HEK293 (cell line): ENCODE data around the gene C3orf33.
A peak's percentile ranks its signal among the peaks of the same experiment; 100 is the strongest.

Source experiments
- RBAK ChIP-seq: fragments of 450-650 bp; formaldehyde crosslinking; IDR thresholded peaks from 2 replicates; pipeline ENCODE4 v1.5.1; 2016; ENCODE audit warnings: missing biosample characterization, missing genetic modification characterization
- YY1 ChIP-seq: fragments of 450-650 bp; formaldehyde crosslinking; IDR thresholded peaks from 2 replicates; pipeline ENCODE4 v1.5.1; 2018; ENCODE audit warnings: missing biosample characterization, missing genetic modification characterization
- ZBTB1 ChIP-seq: fragments of 450-650 bp; formaldehyde crosslinking; IDR thresholded peaks from 2 replicates; pipeline ENCODE4 v1.5.1; 2016; ENCODE audit warnings: missing biosample characterization, missing genetic modification characterization
- ZEB2 ChIP-seq: fragments of 450-650 bp; formaldehyde crosslinking; IDR thresholded peaks from 2 replicates; pipeline ENCODE4 v1.5.1; 2016; ENCODE audit warnings: missing biosample characterization, missing genetic modification characterization
- ZNF140 ChIP-seq: fragments of 450-650 bp; formaldehyde crosslinking; IDR thresholded peaks from 2 replicates; pipeline ENCODE4 v1.5.1; 2016; ENCODE audit warnings: missing biosample characterization, missing genetic modification characterization
- ZNF146 ChIP-seq: fragments of 450-650 bp; formaldehyde crosslinking; IDR thresholded peaks from 2 replicates; pipeline ENCODE4 v1.5.1; 2016; ENCODE audit warnings: missing biosample characterization, missing genetic modification characterization
- ZNF175 ChIP-seq: fragments of 450-650 bp; formaldehyde crosslinking; IDR thresholded peaks from 2 replicates; pipeline ENCODE4 v1.5.1; 2016; ENCODE audit warnings: missing biosample characterization, missing genetic modification characterization
- ZNF335 ChIP-seq: fragments of 450-650 bp; formaldehyde crosslinking; conservative IDR thresholded peaks from 2 replicates; pipeline ENCODE4 v1.5.1; 2016; ENCODE audit warnings: missing biosample characterization, missing genetic modification characterization
- ZNF354C ChIP-seq: fragments of 450-650 bp; formaldehyde crosslinking; IDR thresholded peaks from 2 replicates; pipeline ENCODE4 v1.5.1; 2016; ENCODE audit warnings: missing biosample characterization, missing genetic modification characterization, low read depth, borderline replicate concordance
- ZNF366 ChIP-seq: fragments of 450-650 bp; formaldehyde crosslinking; conservative IDR thresholded peaks from 2 replicates; pipeline ENCODE4 v1.5.1; 2016; ENCODE audit warnings: missing biosample characterization, missing genetic modification characterization
- ZNF404 ChIP-seq: fragments of 450-650 bp; formaldehyde crosslinking; IDR thresholded peaks from 2 replicates; pipeline ENCODE4 v1.5.1; 2017; ENCODE audit warnings: missing biosample characterization, missing genetic modification characterization
- ZNF549 ChIP-seq: fragments of 450-650 bp; IDR thresholded peaks from 2 replicates; pipeline ENCODE4 v1.5.1; 2018; ENCODE audit warnings: missing biosample characterization, missing genetic modification characterization, mild to moderate bottlenecking, inconsistent platforms, moderate library complexity
- ZNF600 ChIP-seq: fragments of 450-650 bp; formaldehyde crosslinking; IDR thresholded peaks from 2 replicates; pipeline ENCODE4 v1.5.1; 2016; ENCODE audit warnings: missing biosample characterization, missing genetic modification characterization
- ZNF664 ChIP-seq: fragments of 450-650 bp; formaldehyde crosslinking; IDR thresholded peaks from 2 replicates; pipeline ENCODE4 v1.5.1; 2016; ENCODE audit warnings: missing biosample characterization, missing genetic modification characterization
- ZNF701 ChIP-seq: fragments of 450-650 bp; formaldehyde crosslinking; IDR thresholded peaks from 2 replicates; pipeline ENCODE4 v1.5.1; 2016; ENCODE audit warnings: missing biosample characterization, missing genetic modification characterization
- ZNF791 ChIP-seq: fragments of 450-650 bp; formaldehyde crosslinking; IDR thresholded peaks from 2 replicates; pipeline ENCODE4 v1.5.1; 2016; ENCODE audit warnings: missing biosample characterization, missing genetic modification characterization
- ZNF837 ChIP-seq: fragments of 450-650 bp; formaldehyde crosslinking; IDR thresholded peaks from 2 replicates; pipeline ENCODE4 v1.5.1; 2016; ENCODE audit warnings: missing biosample characterization, missing genetic modification characterization
- ZSCAN23 ChIP-seq: fragments of 450-650 bp; formaldehyde crosslinking; IDR thresholded peaks from 2 replicates; pipeline ENCODE4 v1.5.1; 2016; ENCODE audit warnings: missing biosample characterization, missing genetic modification characterization
- TF ChIP-seq, protein P1 (sequence below): fragments of 450-650 bp; formaldehyde crosslinking; IDR thresholded peaks from 2 replicates; pipeline ENCODE4 v1.5.1; 2017; ENCODE audit warnings: missing biosample characterization, mild to moderate bottlenecking, missing genetic modification characterization, moderate library complexity
- TF ChIP-seq, protein P2 (sequence below): fragments of 450-650 bp; formaldehyde crosslinking; IDR thresholded peaks from 2 replicates; pipeline ENCODE4 v1.5.1; 2017; ENCODE audit warnings: missing biosample characterization, missing genetic modification characterization
- TF ChIP-seq, protein P3 (sequence below): fragments of 450-650 bp; formaldehyde crosslinking; IDR thresholded peaks from 2 replicates; pipeline ENCODE4 v1.5.1; 2016; ENCODE audit warnings: missing biosample characterization, missing genetic modification characterization
- TF ChIP-seq, protein P4 (sequence below): fragments of 450-650 bp; formaldehyde crosslinking; IDR thresholded peaks from 2 replicates; pipeline ENCODE4 v1.5.1; 2016; ENCODE audit warnings: missing biosample characterization, missing genetic modification characterization
- TF ChIP-seq, protein P5 (sequence below): fragments of 450-650 bp; formaldehyde crosslinking; IDR thresholded peaks from 2 replicates; pipeline ENCODE4 v1.5.1; 2016; ENCODE audit warnings: missing biosample characterization, missing genetic modification characterization, borderline replicate concordance
- TF ChIP-seq, protein P6 (sequence below): fragments of 450-650 bp; formaldehyde crosslinking; IDR thresholded peaks from 2 replicates; pipeline ENCODE4 v1.5.1; 2016; ENCODE audit warnings: missing biosample characterization, missing genetic modification characterization
- TF ChIP-seq, protein P7 (sequence below): fragments of 450-650 bp; formaldehyde crosslinking; IDR thresholded peaks from 2 replicates; pipeline ENCODE4 v1.5.1; 2016; ENCODE audit warnings: missing biosample characterization, missing genetic modification characterization, borderline replicate concordance

The C3orf33 gene

DNA sequence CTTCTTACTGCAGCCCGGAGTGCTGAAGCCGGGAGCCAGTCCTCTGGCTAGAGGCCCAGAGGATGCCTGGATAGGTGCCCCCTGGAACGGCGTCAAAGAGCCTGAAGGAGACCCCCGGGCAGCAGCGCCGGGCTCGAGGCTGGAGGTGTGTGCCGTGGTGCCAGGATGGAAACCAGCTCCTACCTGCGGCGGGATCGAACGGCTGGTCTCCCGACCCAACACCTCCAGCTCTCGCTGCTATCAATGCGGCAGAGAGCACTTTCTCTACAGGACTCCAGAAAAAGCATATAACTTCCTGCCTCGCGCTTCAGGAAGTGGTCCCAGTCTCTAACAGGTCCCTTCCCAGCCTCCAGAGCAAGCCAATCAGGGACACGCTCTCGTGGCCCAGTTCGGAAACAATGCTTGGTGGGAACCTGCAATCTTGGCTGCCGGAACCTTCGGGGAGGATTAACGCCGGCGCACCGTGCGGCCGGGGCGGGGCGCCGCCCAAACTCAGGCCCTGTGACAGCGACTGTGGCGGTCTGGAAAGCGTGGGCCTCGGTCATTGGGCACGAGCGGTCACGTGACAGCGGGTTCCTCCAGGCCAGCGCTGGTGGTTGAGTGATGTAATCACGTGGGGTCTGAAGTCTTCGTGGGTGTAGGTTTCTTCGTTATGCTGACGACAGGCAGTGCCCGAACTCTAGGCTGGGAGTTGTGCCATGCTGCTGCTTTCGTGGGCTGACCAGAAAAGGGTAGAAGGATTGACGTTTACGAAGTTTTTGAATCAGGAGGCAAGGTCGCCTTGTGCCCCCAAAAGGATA, 48.3 kb upstream of the C3orf33 start, which contains the start of gene SLC33A1 (continued):
- TF ChIP-seq ZNF791 (tag by site-specific recombination) (no peak), ZNF175 (tag by site-specific recombination) (no peak), ZNF140 (tag by site-specific recombination) (no peak), ZNF366 (tag by site-specific recombination) (no peak), ZSCAN23 (tag by site-specific recombination) (0 out of 2 replicates have a peak, but pooled peaks have one; percentile 55), ZNF549 (tag by site-specific recombination) (no peak), ZNF664 (tag by site-specific recombination) (no peak), ZEB2 (tag by site-specific recombination) (peak; percentile 96), ZNF837 (tag by site-specific recombination) (no peak), ZNF404 (tag by site-specific recombination) (no peak), ZNF701 (no peak), YY1 (peak; percentile 72), ZBTB1 (no peak), ZNF600 (tag by site-specific recombination) (peak; percentile 90), ZNF335 (tag by site-specific recombination) (peak; percentile 69; the same call in 1 of the 2 replicates), ZNF354C (tag by site-specific recombination) (no peak), ZNF146 (tag by site-specific recombination) (peak; percentile 61; the same call in 1 of the 2 replicates), RBAK (tag by site-specific recombination) (no peak)
- TF ChIP-seq, protein P1, sequence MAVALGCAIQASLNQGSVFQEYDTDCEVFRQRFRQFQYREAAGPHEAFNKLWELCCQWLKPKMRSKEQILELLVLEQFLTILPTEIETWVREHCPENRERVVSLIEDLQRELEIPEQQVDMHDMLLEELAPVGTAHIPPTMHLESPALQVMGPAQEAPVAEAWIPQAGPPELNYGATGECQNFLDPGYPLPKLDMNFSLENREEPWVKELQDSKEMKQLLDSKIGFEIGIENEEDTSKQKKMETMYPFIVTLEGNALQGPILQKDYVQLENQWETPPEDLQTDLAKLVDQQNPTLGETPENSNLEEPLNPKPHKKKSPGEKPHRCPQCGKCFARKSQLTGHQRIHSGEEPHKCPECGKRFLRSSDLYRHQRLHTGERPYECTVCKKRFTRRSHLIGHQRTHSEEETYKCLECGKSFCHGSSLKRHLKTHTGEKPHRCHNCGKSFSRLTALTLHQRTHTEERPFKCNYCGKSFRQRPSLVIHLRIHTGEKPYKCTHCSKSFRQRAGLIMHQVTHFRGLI (tag by site-specific recombination), result no peak; the same call in 1 of the 2 replicates
- TF ChIP-seq, protein P2, sequence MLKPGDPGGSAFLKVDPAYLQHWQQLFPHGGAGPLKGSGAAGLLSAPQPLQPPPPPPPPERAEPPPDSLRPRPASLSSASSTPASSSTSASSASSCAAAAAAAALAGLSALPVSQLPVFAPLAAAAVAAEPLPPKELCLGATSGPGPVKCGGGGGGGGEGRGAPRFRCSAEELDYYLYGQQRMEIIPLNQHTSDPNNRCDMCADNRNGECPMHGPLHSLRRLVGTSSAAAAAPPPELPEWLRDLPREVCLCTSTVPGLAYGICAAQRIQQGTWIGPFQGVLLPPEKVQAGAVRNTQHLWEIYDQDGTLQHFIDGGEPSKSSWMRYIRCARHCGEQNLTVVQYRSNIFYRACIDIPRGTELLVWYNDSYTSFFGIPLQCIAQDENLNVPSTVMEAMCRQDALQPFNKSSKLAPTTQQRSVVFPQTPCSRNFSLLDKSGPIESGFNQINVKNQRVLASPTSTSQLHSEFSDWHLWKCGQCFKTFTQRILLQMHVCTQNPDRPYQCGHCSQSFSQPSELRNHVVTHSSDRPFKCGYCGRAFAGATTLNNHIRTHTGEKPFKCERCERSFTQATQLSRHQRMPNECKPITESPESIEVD (tag by site-specific recombination), result no peak; the same call in 1 of the 2 replicates
- TF ChIP-seq, protein P3, sequence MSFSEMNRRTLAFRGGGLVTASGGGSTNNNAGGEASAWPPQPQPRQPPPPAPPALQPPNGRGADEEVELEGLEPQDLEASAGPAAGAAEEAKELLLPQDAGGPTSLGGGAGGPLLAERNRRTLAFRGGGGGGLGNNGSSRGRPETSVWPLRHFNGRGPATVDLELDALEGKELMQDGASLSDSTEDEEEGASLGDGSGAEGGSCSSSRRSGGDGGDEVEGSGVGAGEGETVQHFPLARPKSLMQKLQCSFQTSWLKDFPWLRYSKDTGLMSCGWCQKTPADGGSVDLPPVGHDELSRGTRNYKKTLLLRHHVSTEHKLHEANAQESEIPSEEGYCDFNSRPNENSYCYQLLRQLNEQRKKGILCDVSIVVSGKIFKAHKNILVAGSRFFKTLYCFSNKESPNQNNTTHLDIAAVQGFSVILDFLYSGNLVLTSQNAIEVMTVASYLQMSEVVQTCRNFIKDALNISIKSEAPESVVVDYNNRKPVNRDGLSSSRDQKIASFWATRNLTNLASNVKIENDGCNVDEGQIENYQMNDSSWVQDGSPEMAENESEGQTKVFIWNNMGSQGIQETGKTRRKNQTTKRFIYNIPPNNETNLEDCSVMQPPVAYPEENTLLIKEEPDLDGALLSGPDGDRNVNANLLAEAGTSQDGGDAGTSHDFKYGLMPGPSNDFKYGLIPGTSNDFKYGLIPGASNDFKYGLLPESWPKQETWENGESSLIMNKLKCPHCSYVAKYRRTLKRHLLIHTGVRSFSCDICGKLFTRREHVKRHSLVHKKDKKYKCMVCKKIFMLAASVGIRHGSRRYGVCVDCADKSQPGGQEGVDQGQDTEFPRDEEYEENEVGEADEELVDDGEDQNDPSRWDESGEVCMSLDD (tag by site-specific recombination), result 0 out of 2 replicates have a peak, but pooled peaks have one; percentile 35
- TF ChIP-seq, protein P4, sequence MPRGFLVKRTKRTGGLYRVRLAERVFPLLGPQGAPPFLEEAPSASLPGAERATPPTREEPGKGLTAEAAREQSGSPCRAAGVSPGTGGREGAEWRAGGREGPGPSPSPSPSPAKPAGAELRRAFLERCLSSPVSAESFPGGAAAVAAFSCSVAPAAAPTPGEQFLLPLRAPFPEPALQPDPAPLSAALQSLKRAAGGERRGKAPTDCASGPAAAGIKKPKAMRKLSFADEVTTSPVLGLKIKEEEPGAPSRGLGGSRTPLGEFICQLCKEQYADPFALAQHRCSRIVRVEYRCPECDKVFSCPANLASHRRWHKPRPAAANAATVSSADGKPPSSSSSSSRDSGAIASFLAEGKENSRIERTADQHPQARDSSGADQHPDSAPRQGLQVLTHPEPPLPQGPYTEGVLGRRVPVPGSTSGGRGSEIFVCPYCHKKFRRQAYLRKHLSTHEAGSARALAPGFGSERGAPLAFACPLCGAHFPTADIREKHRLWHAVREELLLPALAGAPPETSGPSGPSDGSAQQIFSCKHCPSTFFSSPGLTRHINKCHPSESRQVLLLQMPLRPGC (tag by site-specific recombination), result peak; percentile 86
- TF ChIP-seq, protein P5, sequence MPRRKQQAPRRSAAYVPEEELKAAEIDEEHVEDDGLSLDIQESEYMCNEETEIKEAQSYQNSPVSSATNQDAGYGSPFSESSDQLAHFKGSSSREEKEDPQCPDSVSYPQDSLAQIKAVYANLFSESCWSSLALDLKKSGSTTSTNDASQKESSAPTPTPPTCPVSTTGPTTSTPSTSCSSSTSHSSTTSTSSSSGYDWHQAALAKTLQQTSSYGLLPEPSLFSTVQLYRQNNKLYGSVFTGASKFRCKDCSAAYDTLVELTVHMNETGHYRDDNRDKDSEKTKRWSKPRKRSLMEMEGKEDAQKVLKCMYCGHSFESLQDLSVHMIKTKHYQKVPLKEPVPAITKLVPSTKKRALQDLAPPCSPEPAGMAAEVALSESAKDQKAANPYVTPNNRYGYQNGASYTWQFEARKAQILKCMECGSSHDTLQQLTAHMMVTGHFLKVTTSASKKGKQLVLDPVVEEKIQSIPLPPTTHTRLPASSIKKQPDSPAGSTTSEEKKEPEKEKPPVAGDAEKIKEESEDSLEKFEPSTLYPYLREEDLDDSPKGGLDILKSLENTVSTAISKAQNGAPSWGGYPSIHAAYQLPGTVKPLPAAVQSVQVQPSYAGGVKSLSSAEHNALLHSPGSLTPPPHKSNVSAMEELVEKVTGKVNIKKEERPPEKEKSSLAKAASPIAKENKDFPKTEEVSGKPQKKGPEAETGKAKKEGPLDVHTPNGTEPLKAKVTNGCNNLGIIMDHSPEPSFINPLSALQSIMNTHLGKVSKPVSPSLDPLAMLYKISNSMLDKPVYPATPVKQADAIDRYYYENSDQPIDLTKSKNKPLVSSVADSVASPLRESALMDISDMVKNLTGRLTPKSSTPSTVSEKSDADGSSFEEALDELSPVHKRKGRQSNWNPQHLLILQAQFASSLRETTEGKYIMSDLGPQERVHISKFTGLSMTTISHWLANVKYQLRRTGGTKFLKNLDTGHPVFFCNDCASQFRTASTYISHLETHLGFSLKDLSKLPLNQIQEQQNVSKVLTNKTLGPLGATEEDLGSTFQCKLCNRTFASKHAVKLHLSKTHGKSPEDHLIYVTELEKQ (tag by site-specific recombination), result no peak
- TF ChIP-seq, protein P6, sequence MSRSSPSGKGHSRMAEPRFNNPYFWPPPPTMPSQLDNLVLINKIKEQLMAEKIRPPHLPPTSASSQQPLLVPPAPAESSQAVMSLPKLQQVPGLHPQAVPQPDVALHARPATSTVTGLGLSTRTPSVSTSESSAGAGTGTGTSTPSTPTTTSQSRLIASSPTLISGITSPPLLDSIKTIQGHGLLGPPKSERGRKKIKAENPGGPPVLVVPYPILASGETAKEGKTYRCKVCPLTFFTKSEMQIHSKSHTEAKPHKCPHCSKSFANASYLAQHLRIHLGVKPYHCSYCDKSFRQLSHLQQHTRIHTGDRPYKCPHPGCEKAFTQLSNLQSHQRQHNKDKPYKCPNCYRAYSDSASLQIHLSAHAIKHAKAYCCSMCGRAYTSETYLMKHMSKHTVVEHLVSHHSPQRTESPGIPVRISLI (tag by site-specific recombination), result peak; percentile 96
- TF ChIP-seq, protein P7, sequence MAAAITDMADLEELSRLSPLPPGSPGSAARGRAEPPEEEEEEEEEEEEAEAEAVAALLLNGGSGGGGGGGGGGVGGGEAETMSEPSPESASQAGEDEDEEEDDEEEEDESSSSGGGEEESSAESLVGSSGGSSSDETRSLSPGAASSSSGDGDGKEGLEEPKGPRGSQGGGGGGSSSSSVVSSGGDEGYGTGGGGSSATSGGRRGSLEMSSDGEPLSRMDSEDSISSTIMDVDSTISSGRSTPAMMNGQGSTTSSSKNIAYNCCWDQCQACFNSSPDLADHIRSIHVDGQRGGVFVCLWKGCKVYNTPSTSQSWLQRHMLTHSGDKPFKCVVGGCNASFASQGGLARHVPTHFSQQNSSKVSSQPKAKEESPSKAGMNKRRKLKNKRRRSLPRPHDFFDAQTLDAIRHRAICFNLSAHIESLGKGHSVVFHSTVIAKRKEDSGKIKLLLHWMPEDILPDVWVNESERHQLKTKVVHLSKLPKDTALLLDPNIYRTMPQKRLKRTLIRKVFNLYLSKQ, result no peak
